Kidney epithelial cell (primary cell): ENCODE measurements around the gene FILIP1. TPM values are rescaled to one million over a fixed set of nuclear protein-coding genes. Genes with fewer than 3 reads are reported as not detected.

ENCODE experiments used
- DNase-seq: peaks from one replicate; pipeline ENCODE4 v3.0.0-alpha.2; 2010; ENCODE audit warnings: low read depth
- H3K27me3 ChIP-seq: 2 replicates; pipeline ENCODE4 v1.6.0; 2011; ENCODE audit warnings: low read length; ENCODE audit not compliant: control insufficient read depth, insufficient read depth
- H3K36me3 ChIP-seq: 2 replicates; pipeline ENCODE4 v1.5.1; 2011; ENCODE audit warnings: low read length; ENCODE audit not compliant: control insufficient read depth, insufficient read depth
- H3K4me3 ChIP-seq: 2 replicates; pipeline ENCODE4 v1.5.1; 2011; ENCODE audit warnings: low read depth, mild to moderate bottlenecking, control low read depth, low read length
- CTCF ChIP-seq: IDR thresholded peaks from 2 replicates; pipeline ENCODE4 v1.5.1; 2011; ENCODE audit warnings: mild to moderate bottlenecking, moderate library complexity, low read length, control low read depth, inconsistent platforms; ENCODE audit not compliant: insufficient read depth, poor library complexity, severe bottlenecking
- total RNA-seq: library from RNA; depleted of rRNA; stranded (reverse); fragments of >200 nt; gene quantifications from 2 replicates; pipeline ENCODE4 v1.2.3, GENCODE V29; 2015

Gene FILIP1
- total RNA-seq, 1 donor from 2014 or later = 0.04 TPM

GRCh38 chr6:75267461-75267860, 226.1 kb downstream of the FILIP1 start:
- H3K4me3 ChIP-seq = no peak overlapping the region
- no peak for DNase-seq
- no peaks in the 10 kb centered on the region for H3K36me3 ChIP-seq
- H3K27me3 ChIP-seq = no peaks in the 10 kb centered on the region
- TF ChIP-seq CTCF = no peak

- Histone ChIP-seq H3K36me3 (no peaks in the 10 kb centered on the region), H3K27me3 (no peaks in the 10 kb centered on the region), H3K4me3 (no peak overlapping the region)
- DNase-seq = no peak
- TF ChIP-seq CTCF = peak; percentile 71
These were observed 226.8 kb downstream of the FILIP1 start for GRCh38 chr6:75266716-75267291.

GRCh38 chr6:75263401-75263750, 230.2 kb downstream of the FILIP1 start:
- H3K4me3 ChIP-seq = no peak overlapping the region
- no peak for DNase-seq
- no peaks in the 10 kb centered on the region for H3K27me3 ChIP-seq
- TF ChIP-seq CTCF = no peak
- no peaks in the 10 kb centered on the region for H3K36me3 ChIP-seq

GRCh38 chr6:75262716-75263400, 230.7 kb downstream of the FILIP1 start:
- no peaks in the 10 kb centered on the region for H3K27me3 ChIP-seq
- DNase-seq = no peak
- H3K4me3 ChIP-seq = no peak overlapping the region
- TF ChIP-seq CTCF = no peak
- H3K36me3 ChIP-seq = no peaks in the 10 kb centered on the region

- DNase-seq = no peak
- no peak overlapping the region for H3K4me3 ChIP-seq
- no peak for TF ChIP-seq CTCF
- no peaks in the 10 kb centered on the region for H3K36me3 ChIP-seq
- no peaks in the 10 kb centered on the region for H3K27me3 ChIP-seq
These were observed 232.3 kb downstream of the FILIP1 start for GRCh38 chr6:75261299-75261698.
